ENCODE measurements around the gene MEX3B. TPM values are rescaled to one million over a fixed set of nuclear protein-coding genes. Genes with fewer than 3 reads are reported as not detected.

The MEX3B gene
- total RNA-seq, 6 experiments from 2014 or later = 0.39 to 1.7 (median 0.84) TPM

GRCh38 chr15:82086243-82086995, 40.6 kb upstream of the MEX3B start:
- intact Hi-C loops (cut with DNase I) = no loop called here
- no peak for DNase-seq
- TF ChIP-seq CTCF (IDR thresholded peaks at IDR 0.05) (no peak), POLR2A (IDR thresholded peaks at IDR 0.05) (no peak)
- no peak for ATAC-seq
- WGBS (ENCODE audit: insufficient coverage, low coverage, low lambda C conversion rate, missing lambda C conversion rate) = 69% methylated on average over 14 of the region's 16 CpGs
- Histone ChIP-seq H3K9me3 (no peaks in the 10 kb centered on the region), H3K4me3 (no peak overlapping the region), H3K27me3 (no peaks in the 10 kb centered on the region), H3K36me3 (no peaks in the 10 kb centered on the region), H3K4me1 (no peaks in the 10 kb centered on the region), H3K27ac (no peak overlapping the region)

DNA sequence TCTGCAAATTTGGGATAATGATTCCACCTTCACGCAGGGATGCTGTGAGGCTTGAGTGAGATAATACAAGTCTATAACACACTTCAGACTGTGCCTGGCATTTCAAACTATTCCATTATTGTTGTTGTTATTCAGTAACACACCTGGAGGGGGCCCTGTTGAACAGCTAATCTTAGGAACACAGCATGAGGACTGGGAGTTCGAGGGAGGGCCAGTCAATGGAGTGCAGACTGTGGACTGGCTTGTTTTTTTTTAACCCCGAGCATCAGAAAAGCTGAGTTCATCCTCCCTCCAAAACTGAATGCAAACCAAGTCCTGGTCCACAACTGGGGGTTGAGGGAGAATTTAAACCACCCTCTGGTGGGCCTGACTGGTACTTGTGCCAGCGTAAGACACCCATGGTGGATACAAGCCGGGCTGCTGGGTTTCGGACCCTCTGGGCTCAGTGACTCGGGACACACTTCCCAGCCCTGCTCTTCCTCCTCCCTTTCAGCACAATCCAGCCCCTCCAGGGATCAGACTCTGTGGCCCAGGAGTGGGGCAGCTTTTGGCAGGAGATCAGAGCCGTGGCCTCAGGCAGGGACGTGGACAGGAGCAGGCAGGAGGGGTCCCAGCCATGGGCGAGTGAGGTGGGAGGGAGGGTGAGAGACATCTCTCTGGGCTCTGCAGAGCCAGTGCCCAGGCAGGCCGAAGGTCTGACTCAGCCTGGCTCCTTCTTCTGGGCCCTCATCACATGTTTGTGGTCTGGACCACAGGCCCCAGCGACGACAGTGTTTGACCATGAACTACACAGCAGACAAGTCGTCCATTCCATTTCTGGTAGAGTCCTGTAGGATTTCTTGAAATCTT, 36.3 kb upstream of the MEX3B start:
- no peak for TF ChIP-seq POLR2A (IDR thresholded peaks at IDR 0.05)
- TF ChIP-seq CTCF (IDR thresholded peaks at IDR 0.05) = no peak
- H3K27me3 ChIP-seq = no peaks in the 10 kb centered on the region
- no peaks in the 10 kb centered on the region for H3K36me3 ChIP-seq
- DNase-seq = no peak
- H3K4me1 ChIP-seq = no peaks in the 10 kb centered on the region
- no peak overlapping the region for H3K27ac ChIP-seq
- ATAC-seq = no peak
- 49% methylated on average over 7 of the region's 14 CpGs for WGBS (ENCODE audit: insufficient coverage, low coverage, low lambda C conversion rate, missing lambda C conversion rate)
- intact Hi-C loops (cut with DNase I) = no loop called here
- no peak overlapping the region for H3K4me3 ChIP-seq
- no peaks in the 10 kb centered on the region for H3K9me3 ChIP-seq

DNA sequence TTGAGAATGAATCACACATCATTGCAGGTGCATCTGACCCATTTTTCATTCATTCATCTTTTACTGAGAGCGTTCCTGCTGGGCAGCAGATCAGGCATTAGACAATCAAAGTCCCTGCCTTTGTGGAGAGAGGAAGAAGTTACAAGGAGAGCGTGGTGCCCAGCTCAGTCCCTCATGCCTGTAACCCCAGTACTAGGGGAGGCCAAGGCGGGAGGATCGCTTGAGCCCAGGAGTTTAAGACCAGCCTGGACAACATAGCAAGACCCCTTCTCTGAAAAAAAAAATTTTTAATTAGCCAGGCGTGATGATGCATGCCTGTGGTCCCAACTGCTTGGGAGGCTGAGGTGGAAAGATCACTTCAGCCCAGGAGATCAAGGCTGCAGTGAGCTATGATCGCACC, 35.0 kb upstream of the MEX3B start:
- H3K27me3 ChIP-seq = no peaks in the 10 kb centered on the region
- intact Hi-C loops (cut with DNase I) = no loop called here
- no peak overlapping the region for H3K4me3 ChIP-seq
- DNase-seq = no peak
- H3K36me3 ChIP-seq = no peaks in the 10 kb centered on the region
- no peaks in the 10 kb centered on the region for H3K4me1 ChIP-seq
- TF ChIP-seq POLR2A (IDR thresholded peaks at IDR 0.05) (no peak), CTCF (IDR thresholded peaks at IDR 0.05) (no peak)
- no peak overlapping the region for H3K27ac ChIP-seq
- no peaks in the 10 kb centered on the region for H3K9me3 ChIP-seq
- WGBS (ENCODE audit: insufficient coverage, low coverage, low lambda C conversion rate, missing lambda C conversion rate) = 75% methylated on average over 6 of the region's 6 CpGs
- ATAC-seq = no peak

GRCh38 chr15:82079736-82080135, 33.9 kb upstream of the MEX3B start:
- 52% methylated on average over 5 of the region's 5 CpGs for WGBS (ENCODE audit: insufficient coverage, low coverage, low lambda C conversion rate, missing lambda C conversion rate)
- intact Hi-C loops (cut with DNase I) = no loop called here
- no peak overlapping the region for H3K4me3 ChIP-seq
- ATAC-seq = no peak
- H3K27ac ChIP-seq = no peak overlapping the region
- TF ChIP-seq POLR2A (IDR thresholded peaks at IDR 0.05) (no peak), CTCF (IDR thresholded peaks at IDR 0.05) (no peak)
- no peak for DNase-seq
- no peaks in the 10 kb centered on the region for H3K36me3 ChIP-seq
- H3K4me1 ChIP-seq = no peaks in the 10 kb centered on the region
- no peaks in the 10 kb centered on the region for H3K27me3 ChIP-seq
- H3K9me3 ChIP-seq = no peaks in the 10 kb centered on the region
